HG02588 (cell line): ENCODE measurements around the gene PHF19.

Source experiments
- ATAC-seq: cut with Tn5 transposase; IDR thresholded peaks from one replicate; pipeline ENCODE4 v1.9.1; 2021; ENCODE audit warnings: mild to moderate bottlenecking, moderate library complexity; ENCODE audit not compliant: unreplicated experiment

PHF19 gene

GRCh38 chr9:120818595-120818994 lies 58.4 kb downstream of the PHF19 start:
- no peak for ATAC-seq

GRCh38 chr9:120815075-120815474 lies 61.9 kb downstream of the PHF19 start:
- no peak for ATAC-seq

GRCh38 chr9:120808931-120809330 lies 68.1 kb downstream of the PHF19 start:
- ATAC-seq, result no peak

- ATAC-seq, result no peak
Measured at GRCh38 chr9:120807607-120808379, 69.2 kb downstream of the PHF19 start.
